HepG2 (cell line): ENCODE results near the gene ATRIP. TPM values are rescaled to one million over a fixed set of nuclear protein-coding genes. Genes with fewer than 3 reads are reported as not detected.
A peak's percentile ranks its signal among the peaks of the same experiment; 100 is the strongest.

Experiments used
- FOXJ3 ChIP-seq: sonication (generic); formaldehyde crosslinking; IDR thresholded peaks from 2 replicates; pipeline ENCODE4 v1.4.0; 2020; ENCODE audit warnings: missing genetic modification reagents, mild to moderate bottlenecking, borderline replicate concordance
- GPBP1L1 ChIP-seq: sonication (generic); formaldehyde crosslinking; IDR thresholded peaks from 2 replicates; pipeline ENCODE4 v1.5.0; 2020; ENCODE audit warnings: mild to moderate bottlenecking, missing genetic modification reagents
- HBP1 ChIP-seq: IDR thresholded peaks from 2 replicates; pipeline ENCODE4 v1.6.1; 2016; ENCODE audit warnings: low read depth, control low read depth
- HMG20A ChIP-seq: IDR thresholded peaks from 2 replicates; pipeline ENCODE4 v1.6.1; 2016; ENCODE audit warnings: borderline replicate concordance
- HNRNPLL ChIP-seq: fragments of 200-400 bp; formaldehyde crosslinking; IDR thresholded peaks from 2 replicates; pipeline ENCODE4 v1.6.1; 2017; ENCODE audit warnings: mild to moderate bottlenecking, low read depth, low read length; ENCODE audit not compliant: poor library complexity, severe bottlenecking
- KDM2A ChIP-seq: sonication (generic); formaldehyde crosslinking; IDR thresholded peaks from 2 replicates; pipeline ENCODE4 v1.4.0; 2020; ENCODE audit warnings: low read depth, missing genetic modification reagents, borderline replicate concordance
- KLF12 ChIP-seq: sonication (generic); formaldehyde crosslinking; IDR thresholded peaks from 2 replicates; pipeline ENCODE4 v1.4.0; 2020; ENCODE audit warnings: missing genetic modification reagents, borderline replicate concordance
- MLX ChIP-seq: IDR thresholded peaks from 2 replicates; pipeline ENCODE4 v1.6.1; 2016
- RAD21 ChIP-seq: fragments of 450-650 bp; formaldehyde crosslinking; IDR thresholded peaks from 2 replicates; pipeline ENCODE4 v1.5.0; 2020; ENCODE audit warnings: mild to moderate bottlenecking
- SP140L ChIP-seq: sonication (generic); formaldehyde crosslinking; IDR thresholded peaks from 2 replicates; pipeline ENCODE4 v1.4.0; 2020; ENCODE audit warnings: missing genetic modification reagents, borderline replicate concordance
- SP2 ChIP-seq: sonication (generic); formaldehyde crosslinking; IDR thresholded peaks from 2 replicates; pipeline ENCODE4 v1.5.1; 2020; ENCODE audit warnings: mild to moderate bottlenecking, missing genetic modification reagents
- STAT5B ChIP-seq: sonication (generic); formaldehyde crosslinking; IDR thresholded peaks from 2 replicates; pipeline ENCODE4 v1.4.0; 2020; ENCODE audit warnings: missing genetic modification reagents
- ZBTB4 ChIP-seq: sonication (generic); formaldehyde crosslinking; IDR thresholded peaks from 2 replicates; pipeline ENCODE4 v1.4.0; 2020; ENCODE audit warnings: missing genetic modification reagents, mild to moderate bottlenecking, borderline replicate concordance
- ZGPAT ChIP-seq: IDR thresholded peaks from 2 replicates; pipeline ENCODE4 v1.6.1; 2016; ENCODE audit warnings: mild to moderate bottlenecking
- ZMAT3 ChIP-seq: sonication (generic); formaldehyde crosslinking; conservative IDR thresholded peaks from 2 replicates; pipeline ENCODE4 v1.7.0; 2021; ENCODE audit warnings: missing genetic modification reagents
- ZNF383 ChIP-seq: sonication (generic); formaldehyde crosslinking; IDR thresholded peaks from 2 replicates; pipeline ENCODE4 v1.4.0; 2020; ENCODE audit warnings: missing genetic modification reagents, mild to moderate bottlenecking, borderline replicate concordance
- ZNF569 ChIP-seq: sonication (generic); formaldehyde crosslinking; IDR thresholded peaks from 2 replicates; pipeline ENCODE4 v1.5.0; 2020; ENCODE audit warnings: mild to moderate bottlenecking, missing genetic modification reagents, moderate library complexity, borderline replicate concordance
- ZNF670 ChIP-seq: sonication (generic); formaldehyde crosslinking; IDR thresholded peaks from 2 replicates; pipeline ENCODE4 v1.8.0; 2022; ENCODE audit warnings: mild to moderate bottlenecking, missing genetic modification reagents, borderline replicate concordance
- ZNF768 ChIP-seq: sonication (generic); formaldehyde crosslinking; IDR thresholded peaks from 2 replicates; pipeline ENCODE4 v1.4.0; 2020; ENCODE audit warnings: missing genetic modification reagents
- polyA plus RNA-seq, 8 experiments: library from polyadenylated mRNA; depleted of rRNA in 3 of 8; stranded (reverse) in 7 of 8; unstranded in 1 of 8; fragments of >200 nt; fragmentation: Illumina TruSeq in 4 of 8; extraction: Trizol in 4 of 8; gene quantifications; 2 replicates each; pipeline versions ENCODE4 v1.2.1 to v1.2.3, GENCODE V29; 2011 to 2016; ENCODE audit warnings: low read depth in 4 of 8, missing spikeins in 1 of 8, mixed read lengths in 1 of 8; ENCODE audit not compliant: insufficient read depth in 1 of 8
- total RNA-seq, 5 experiments: library from RNA; depleted of rRNA; stranded (reverse); fragments of >200 nt; fragmentation: Illumina TruSeq; extraction: Trizol; gene quantifications; 2 replicates each; pipeline ENCODE4 v1.2.3, GENCODE V29; 2016; ENCODE audit warnings: low read depth in 1 of 5

ATRIP gene
- total and polyA plus RNA-seq, 2 of the 13 experiments (the other 11 are each of a cell fraction or from before 2014, with no cell fraction given) = 5.1 to 12.5 TPM

GRCh38 chr3:48398701-48399386, 47.7 kb upstream of the ATRIP start (continued):
- TF ChIP-seq RAD21 (CRISPR knock-in tag) = no peak
- no peak for TF ChIP-seq HNRNPLL
- no peak for TF ChIP-seq SP140L (CRISPR knock-in tag)
- TF ChIP-seq ZNF383 (CRISPR knock-in tag) = no peak
- TF ChIP-seq SP2 (CRISPR knock-in tag) = no peak
- TF ChIP-seq ZNF768 (CRISPR knock-in tag) = no peak
- no peak for TF ChIP-seq FOXJ3 (CRISPR knock-in tag)
- TF ChIP-seq ZNF670 = no peak
- TF ChIP-seq ZGPAT = no peak
- TF ChIP-seq MLX = no peak
- TF ChIP-seq ZBTB4 (CRISPR knock-in tag) = no peak
- TF ChIP-seq STAT5B = no peak
- TF ChIP-seq ZMAT3 (CRISPR knock-in tag) = no peak
- TF ChIP-seq KLF12 (CRISPR knock-in tag) = no peak
- no peak for TF ChIP-seq HMG20A (CRISPR knock-in tag)
- no peak for TF ChIP-seq GPBP1L1 (CRISPR knock-in tag)
- TF ChIP-seq ZNF569 (CRISPR knock-in tag) = no peak
- no peak for TF ChIP-seq HBP1 (CRISPR knock-in tag)
- peak; percentile 71 for TF ChIP-seq KDM2A (CRISPR knock-in tag)
